Sigmoid colon (tissue), 4 donors: Measurements from ENCODE around the gene DHH.

Experiments used
- CTCF ChIP-seq, 4 experiments: fragments of 450-650 bp in 3 of 4; fragments of 200-600 bp in 1 of 4; IDR thresholded peaks; one replicate each; pipeline ENCODE4 v1.5.1; 2016 to 2019; ENCODE audit warnings: antibody characterized with exemption in 4 of 4, mild to moderate bottlenecking in 3 of 4, moderate library complexity in 2 of 4
- POLR2A ChIP-seq, 2 donors: fragments of 450-650 bp; IDR thresholded peaks; one replicate each; pipeline ENCODE4 v1.6.1; 2016; ENCODE audit warnings: antibody characterized with exemption in 2 of 2, mild to moderate bottlenecking in 2 of 2, moderate library complexity in 2 of 2
- POLR2AphosphoS5 ChIP-seq, 4 donors: sonication (generic); formaldehyde crosslinking; IDR thresholded peaks; one replicate each; pipeline ENCODE4 v1.6.1; 2017; ENCODE audit warnings: antibody characterized with exemption in 4 of 4

GRCh38 chr12:49050507-49051372 is 43.9 kb downstream of the DHH start:
- TF ChIP-seq POLR2A (IDR thresholded peaks at IDR 0.05) (no peak), CTCF (IDR thresholded peaks at IDR 0.05) (no peak), POLR2AphosphoS5 (IDR thresholded peaks at IDR 0.05) (no peak)
